Stomach (tissue), 9 donors: ENCODE measurements around the gene PTGDR2. TPM values are rescaled to one million over a fixed set of nuclear protein-coding genes. Genes with fewer than 3 reads are reported as not detected.

Experiments used
- DNase-seq, 2 donors: peaks; one replicate each; pipeline versions ENCODE4 v3.0.0 to v3.0.0-alpha.2; 2013 to 2019
- H3K27ac ChIP-seq, 5 donors: fragments of 200-600 bp in 4 of 5; sonication (generic) in 4 of 5; one replicate each; pipeline ENCODE4 v1.5.1; 2013 to 2019; ENCODE audit warnings: mild to moderate bottlenecking in 1 of 5, moderate library complexity in 1 of 5
- H3K27me3 ChIP-seq, 3 donors: fragments of 200-600 bp; sonication (generic); one replicate each; pipeline ENCODE4 v1.5.1; 2017 to 2019; ENCODE audit warnings: mixed run types in 1 of 3
- H3K36me3 ChIP-seq, 4 donors: fragments of 200-600 bp; sonication (generic); 1 replicate in 3 of 4; 2 replicates in 1 of 4; pipeline ENCODE4 v1.5.1; 2016 to 2019
- H3K4me1 ChIP-seq, 4 donors: fragments of 200-600 bp; sonication (generic); one replicate each; pipeline ENCODE4 v1.5.1; 2016 to 2019
- H3K4me3 ChIP-seq, 4 donors: fragments of 200-600 bp; sonication (generic) in 3 of 4; one replicate each; pipeline ENCODE4 v1.5.1; 2016 to 2019; ENCODE audit warnings: mild to moderate bottlenecking in 1 of 4
- H3K9me3 ChIP-seq, 4 donors: fragments of 200-600 bp; sonication (generic); one replicate each; pipeline ENCODE4 v1.5.1; 2016 to 2019
- EP300 ChIP-seq: sonication (generic); formaldehyde crosslinking; IDR thresholded peaks from one replicate; pipeline ENCODE4 v1.6.1; 2017; ENCODE audit warnings: antibody characterized with exemption
- POLR2A ChIP-seq, 4 donors: fragments of 450-650 bp; IDR thresholded peaks; one replicate each; pipeline ENCODE4 v1.6.1; 2016; ENCODE audit warnings: antibody characterized with exemption in 4 of 4, control low read depth in 2 of 4, mild to moderate bottlenecking in 1 of 4, moderate library complexity in 1 of 4
- POLR2AphosphoS5 ChIP-seq, 3 donors: sonication (generic); formaldehyde crosslinking; IDR thresholded peaks; one replicate each; pipeline ENCODE4 v1.6.1; 2016; ENCODE audit warnings: antibody characterized with exemption in 3 of 3
- WGBS, 5 donors: extraction: QIAGEN DNeasy Blood & Tissue Kit in 3 of 5; methylation state at CpG; one replicate each; pipeline versions ENCODE4 v1.1.5 to v1.1.7; 2013 to 2018; 5-methylcytosine and 5-hydroxymethylcytosine counted together
- intact Hi-C: fragments of 100-400 bp; cut with DNase I; formaldehyde crosslinking; loops from one replicate; pipeline ENCODE4 v1.15.1; 2023; ENCODE audit warnings: low total_unique reads
- polyA plus RNA-seq, 3 donors: library from polyadenylated mRNA; stranded (reverse); fragments of 200-250 nt; gene quantifications; one replicate each; pipeline ENCODE4 v1.2.3, GENCODE V29; 2013
- total RNA-seq, 5 donors: library from RNA; depleted of rRNA; stranded (reverse); fragments of >200 nt; gene quantifications; one replicate each; pipeline versions ENCODE4 v1.1.0 to v1.2.3, GENCODE V29; 2014 to 2016
- TF ChIP-seq, protein P1 (sequence below), 7 experiments: fragments of 450-650 bp in 4 of 7; fragments of 200-600 bp in 3 of 7; sonication (generic) in 3 of 7; IDR thresholded peaks; one replicate each; pipeline ENCODE4 v1.5.1; 2016 to 2019; ENCODE audit warnings: antibody characterized with exemption in 7 of 7, control low read depth in 2 of 7, mild to moderate bottlenecking in 1 of 7
- donor health status: healthy with polysubstance abuse.
- donor health status: Bipolar disorder and iron deficiency.
- donor health status: healthy.

Gene PTGDR2
- total and polyA plus RNA-seq, 8 donors: 2.1 to 67.8 (median 12.3) TPM; not detected in 2

DNA sequence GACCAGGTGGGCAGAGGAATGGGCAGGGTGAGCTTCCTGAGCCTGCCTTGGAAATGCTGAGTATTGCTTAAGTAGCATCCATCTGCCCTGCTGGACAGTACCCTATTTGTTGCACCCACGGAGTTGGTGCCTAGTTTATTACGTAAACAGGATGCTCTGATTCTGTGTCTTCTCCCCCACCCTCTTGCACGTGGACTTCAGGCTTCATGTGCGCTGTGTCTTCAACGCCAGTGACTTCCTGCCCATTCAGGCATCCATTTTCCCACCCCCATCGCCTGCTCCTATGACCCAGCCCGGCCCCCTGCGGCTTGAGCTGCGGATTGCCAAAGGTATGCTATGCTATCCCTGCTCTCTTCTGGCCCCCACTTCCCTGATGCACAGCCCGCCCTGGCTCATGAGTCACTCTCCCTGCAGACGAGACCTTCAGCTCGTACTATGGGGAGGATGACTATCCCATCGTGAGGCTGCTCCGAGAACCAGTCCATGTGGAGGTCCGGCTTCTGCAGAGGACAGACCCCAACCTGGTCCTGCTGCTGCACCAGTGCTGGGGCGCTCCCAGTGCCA is 17.3 kb upstream of the PTGDR2 start:
- Histone ChIP-seq H3K27ac (peak overlapping the region; percentile 25 to 65 (median 50)), H3K27me3 (no peaks in the 10 kb centered on the region), H3K9me3 (no peaks in the 10 kb centered on the region), H3K36me3 (peaks cover 0 to 6% (median under 1%) of the 10 kb centered on the region in 4 donors), H3K4me1 (peaks cover 0 to 8% (median 4%) of the 10 kb centered on the region in 4 donors), H3K4me3 (no peak overlapping the region)
- peak in 1 of 2 donors; percentile 26 for DNase-seq
- 64 to 71% (median 66%) methylated on average over 16 of the region's 16 CpGs for WGBS, 5 donors
- no peak for TF ChIP-seq EP300
- no peak for TF ChIP-seq POLR2AphosphoS5 (IDR thresholded peaks at IDR 0.05)
- TF ChIP-seq POLR2A (IDR thresholded peaks at IDR 0.05): no peak
- TF ChIP-seq, protein P1, sequence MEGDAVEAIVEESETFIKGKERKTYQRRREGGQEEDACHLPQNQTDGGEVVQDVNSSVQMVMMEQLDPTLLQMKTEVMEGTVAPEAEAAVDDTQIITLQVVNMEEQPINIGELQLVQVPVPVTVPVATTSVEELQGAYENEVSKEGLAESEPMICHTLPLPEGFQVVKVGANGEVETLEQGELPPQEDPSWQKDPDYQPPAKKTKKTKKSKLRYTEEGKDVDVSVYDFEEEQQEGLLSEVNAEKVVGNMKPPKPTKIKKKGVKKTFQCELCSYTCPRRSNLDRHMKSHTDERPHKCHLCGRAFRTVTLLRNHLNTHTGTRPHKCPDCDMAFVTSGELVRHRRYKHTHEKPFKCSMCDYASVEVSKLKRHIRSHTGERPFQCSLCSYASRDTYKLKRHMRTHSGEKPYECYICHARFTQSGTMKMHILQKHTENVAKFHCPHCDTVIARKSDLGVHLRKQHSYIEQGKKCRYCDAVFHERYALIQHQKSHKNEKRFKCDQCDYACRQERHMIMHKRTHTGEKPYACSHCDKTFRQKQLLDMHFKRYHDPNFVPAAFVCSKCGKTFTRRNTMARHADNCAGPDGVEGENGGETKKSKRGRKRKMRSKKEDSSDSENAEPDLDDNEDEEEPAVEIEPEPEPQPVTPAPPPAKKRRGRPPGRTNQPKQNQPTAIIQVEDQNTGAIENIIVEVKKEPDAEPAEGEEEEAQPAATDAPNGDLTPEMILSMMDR (IDR thresholded peaks at IDR 0.05): no peak
- intact Hi-C loops: no loop called here

DNA sequence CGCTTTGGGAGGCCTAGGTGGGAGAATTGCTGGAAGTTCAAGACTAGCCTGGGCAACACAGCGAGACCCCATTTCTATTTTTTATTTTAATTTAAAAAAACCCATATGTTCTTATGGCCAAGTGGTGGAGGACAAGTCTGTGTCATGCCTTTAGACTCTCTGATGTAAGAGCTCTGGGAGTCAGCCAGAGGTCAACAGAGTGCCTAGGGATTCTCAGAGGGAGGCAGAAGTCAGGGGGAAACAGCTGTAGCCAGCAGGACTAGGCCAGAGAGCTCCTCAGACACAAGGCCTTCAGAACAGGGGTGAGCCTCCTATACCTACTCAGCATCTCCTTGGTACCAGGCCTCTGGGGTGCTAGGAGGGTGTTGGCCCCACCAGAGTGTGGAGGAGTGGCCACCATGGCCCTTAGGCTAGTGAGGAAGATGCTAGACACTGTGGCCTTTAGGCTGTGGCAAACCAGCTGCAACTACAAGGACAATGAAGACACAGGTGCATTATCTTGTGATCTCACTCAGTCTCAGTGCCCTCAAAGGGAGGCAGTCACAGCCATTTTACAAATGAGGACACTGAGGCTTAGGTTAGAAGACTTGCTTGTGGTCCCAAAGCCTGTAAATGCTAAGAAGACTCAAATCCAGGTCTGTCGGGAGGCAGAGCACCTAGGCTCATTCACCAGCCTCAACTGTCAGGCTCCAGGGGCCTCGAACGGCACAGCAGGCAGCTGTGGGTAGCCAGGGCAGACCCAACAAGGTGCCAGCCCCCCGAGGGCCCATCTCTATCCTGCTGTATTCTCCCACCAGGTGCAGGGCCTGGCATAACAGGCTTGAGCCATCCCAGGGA is 16.6 kb upstream of the PTGDR2 start:
- Histone ChIP-seq H3K4me3 (no peak overlapping the region), H3K27ac (peak overlapping the region; percentile 25 to 65 (median 50)), H3K27me3 (no peaks in the 10 kb centered on the region), H3K9me3 (no peaks in the 10 kb centered on the region), H3K36me3 (peaks cover 0 to 6% (median 0%) of the 10 kb centered on the region in 4 donors), H3K4me1 (peaks cover 0 to 8% (median 4%) of the 10 kb centered on the region in 4 donors)
- TF ChIP-seq EP300 (no peak), POLR2AphosphoS5 (IDR thresholded peaks at IDR 0.05) (no peak), POLR2A (IDR thresholded peaks at IDR 0.05) (no peak)
- TF ChIP-seq, protein P1 (IDR thresholded peaks at IDR 0.05): no peak
- WGBS, 5 donors: 89 to 93% (median 90%) methylated on average over 5 to 6 of the region's 6 CpGs
- intact Hi-C loops: no loop called here
- DNase-seq: peak; percentile 32 to 63

DNA sequence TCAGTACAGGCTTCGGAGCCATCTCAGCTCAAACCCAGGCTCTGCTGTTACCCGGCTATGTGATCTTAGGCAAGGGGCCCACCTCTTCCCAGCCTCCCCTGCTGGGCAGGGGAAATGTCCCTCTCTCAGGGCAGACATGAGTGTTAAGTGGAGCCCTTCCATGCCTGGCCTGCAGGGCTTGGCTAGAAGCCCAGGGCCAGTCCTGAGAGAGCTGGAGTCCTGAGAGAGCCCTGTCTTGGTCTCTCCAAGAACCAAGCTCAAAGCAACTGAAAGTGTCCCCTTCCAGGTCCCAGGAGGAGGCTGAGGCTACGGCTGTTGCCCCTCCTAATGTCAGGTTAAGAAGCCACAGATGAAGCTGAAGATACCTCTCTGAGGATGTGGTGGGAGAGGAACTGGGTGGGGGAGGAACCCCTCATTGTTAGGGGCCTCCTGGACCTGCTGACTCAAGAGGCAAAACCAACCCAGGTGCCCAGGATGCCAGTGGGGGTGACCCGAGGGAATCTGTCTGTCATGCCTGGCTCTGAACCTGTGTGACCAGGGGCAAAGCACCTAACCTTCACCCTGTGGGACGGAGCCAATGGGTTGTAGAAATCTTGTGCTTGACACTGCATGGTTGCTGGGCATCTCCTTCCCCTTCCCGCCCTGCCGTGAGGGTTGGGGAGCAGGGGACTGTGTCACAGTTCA is 15.8 kb upstream of the PTGDR2 start:
- intact Hi-C loops: no loop called here
- H3K27ac ChIP-seq: peak overlapping the region in 2 of 5 donors; percentile 27 to 65
- WGBS, 5 donors: 69 to 78% (median 74%) methylated on average over 5 to 7 of the region's 7 CpGs
- DNase-seq: peak in 1 of 2 donors; percentile 16
- no peaks in the 10 kb centered on the region for H3K27me3 ChIP-seq
- no peaks in the 10 kb centered on the region for H3K9me3 ChIP-seq
- H3K4me3 ChIP-seq: no peak overlapping the region
- TF ChIP-seq, protein P1 (IDR thresholded peaks at IDR 0.05): no peak
- TF ChIP-seq POLR2AphosphoS5 (IDR thresholded peaks at IDR 0.05) (no peak), POLR2A (IDR thresholded peaks at IDR 0.05) (no peak), EP300 (no peak)
- H3K36me3 ChIP-seq: peaks cover 0 to 6% (median 0%) of the 10 kb centered on the region in 4 donors
- peaks cover 0 to 8% (median 4%) of the 10 kb centered on the region in 4 donors for H3K4me1 ChIP-seq

DNA sequence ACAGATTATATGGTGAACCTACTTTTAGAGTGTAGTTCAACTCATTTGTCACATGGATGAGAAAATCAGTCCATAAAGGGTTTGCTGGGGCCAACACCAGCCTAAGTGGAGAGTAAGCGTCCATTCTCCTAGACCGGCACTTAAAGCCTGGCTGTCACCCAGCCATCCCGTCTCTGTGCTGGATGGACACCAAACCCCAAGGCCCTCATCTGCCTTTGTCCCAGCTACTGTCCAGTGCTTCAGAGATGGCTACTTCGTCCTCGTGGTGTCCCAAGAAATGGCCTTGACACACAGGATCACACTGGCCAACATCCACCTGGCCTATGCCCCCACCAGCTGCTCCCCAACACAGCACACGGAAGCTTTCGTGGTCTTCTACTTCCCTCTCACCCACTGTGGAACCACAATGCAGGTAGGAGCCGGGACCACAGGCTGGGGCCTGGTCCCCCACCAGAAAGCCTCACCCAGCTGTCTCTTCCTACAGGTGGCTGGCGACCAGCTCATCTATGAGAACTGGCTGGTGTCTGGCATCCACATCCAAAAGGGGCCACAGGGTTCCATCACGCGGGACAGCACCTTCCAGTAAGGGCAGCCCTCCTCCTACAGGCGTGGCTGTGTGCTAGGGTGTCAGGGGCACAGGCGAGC is 15.1 kb upstream of the PTGDR2 start:
- peak overlapping the region in 1 of 5 donors; percentile 27 for H3K27ac ChIP-seq
- H3K4me3 ChIP-seq: no peak overlapping the region
- TF ChIP-seq, protein P1 (IDR thresholded peaks at IDR 0.05): no peak
- TF ChIP-seq EP300: no peak
- no peak for TF ChIP-seq POLR2A (IDR thresholded peaks at IDR 0.05)
- TF ChIP-seq POLR2AphosphoS5 (IDR thresholded peaks at IDR 0.05): no peak
- no peaks in the 10 kb centered on the region for H3K27me3 ChIP-seq
- peaks cover 0 to 6% (median 0%) of the 10 kb centered on the region in 4 donors for H3K36me3 ChIP-seq
- H3K4me1 ChIP-seq: peaks cover 0 to 8% (median 4%) of the 10 kb centered on the region in 4 donors
- DNase-seq: no peak
- 66 to 85% (median 81%) methylated on average over 8 to 13 of the region's 13 CpGs for WGBS, 5 donors
- intact Hi-C loops: no loop called here
- H3K9me3 ChIP-seq: no peaks in the 10 kb centered on the region
